A673 (cell line): ENCODE results near the gene SLC16A4. TPM values are rescaled to one million over a fixed set of nuclear protein-coding genes. Genes with fewer than 3 reads are reported as not detected.
"Not testable (repeated sequence)": the region's sequence is repeated elsewhere in the genome, so short reads cannot be mapped to it uniquely, and the experiment has no call there.

Experiments
- BruUV-seq: library from RNA; stranded (reverse); fragments of 400-500 nt; replicated peaks from 2 replicates; lab custom pipeline; 2021; lab: Mats Ljungman, UMichigan
- CTCF ChIA-PET: fragments of 300-600 bp; sonication (Branson Sonifier 250); formaldehyde crosslinking; loops from one replicate; lab custom pipeline; 2022; ENCODE audit warnings: antibody characterized with exemption; lab: Charles Lee
- POLR2A ChIA-PET: fragments of 300-600 bp; sonication (Branson Sonifier 250); formaldehyde crosslinking; loops from one replicate; lab custom pipeline; 2022; ENCODE audit warnings: antibody characterized with exemption; ENCODE audit not compliant: low non-redundant PET; lab: Charles Lee
- DNase-seq: peaks from one replicate; pipeline ENCODE4 v3.0.0-alpha.2; 2015; ENCODE audit warnings: low spot score
- H3K27ac ChIP-seq: fragments of 200-600 bp; sonication (generic); 2 replicates; pipeline ENCODE4 v1.5.1; 2016; ENCODE audit warnings: mixed run types, low read depth, mild to moderate bottlenecking, mixed read lengths, antibody characterized with exemption, low read length; ENCODE audit not compliant: poor library complexity, severe bottlenecking
- H3K27me3 ChIP-seq: fragments of 200-600 bp; sonication (generic); replicated peaks from 2 replicates; pipeline ENCODE4 v1.6.1; 2017; ENCODE audit warnings: mixed run types, low read depth, mild to moderate bottlenecking, mixed read lengths, antibody characterized with exemption, low read length; ENCODE audit not compliant: insufficient read depth, poor library complexity
- H3K36me3 ChIP-seq: fragments of 200-600 bp; sonication (generic); 2 replicates; pipeline ENCODE4 v1.6.1; 2016; ENCODE audit warnings: mixed run types, mild to moderate bottlenecking, mixed read lengths, antibody characterized with exemption, low read length; ENCODE audit not compliant: insufficient read depth, poor library complexity, severe bottlenecking
- H3K4me1 ChIP-seq: fragments of 200-600 bp; sonication (generic); 2 replicates; pipeline ENCODE4 v1.6.1; 2017; ENCODE audit warnings: mixed run types, mild to moderate bottlenecking, mixed read lengths, antibody characterized with exemption, low read length; ENCODE audit not compliant: insufficient read depth, poor library complexity, severe bottlenecking
- H3K4me3 ChIP-seq: fragments of 200-600 bp; sonication (generic); 2 replicates; pipeline ENCODE4 v1.5.1; 2016; ENCODE audit warnings: low read depth, mixed run types, mild to moderate bottlenecking, mixed read lengths, low read length; ENCODE audit not compliant: poor library complexity, severe bottlenecking
- H3K9me3 ChIP-seq: fragments of 200-600 bp; sonication (generic); 2 replicates; pipeline ENCODE4 v1.6.1; 2016; ENCODE audit warnings: mixed run types, low read depth, mild to moderate bottlenecking, mixed read lengths, antibody characterized with exemption, low read length; ENCODE audit not compliant: poor library complexity, severe bottlenecking
- CTCF ChIP-seq: fragments of 300-800, 200-600 bp; sonication (generic); conservative IDR thresholded peaks from 2 replicates; pipeline ENCODE4 v1.5.1; 2017; ENCODE audit warnings: low read depth, mild to moderate bottlenecking, antibody characterized with exemption, low read length, moderate library complexity, mixed read lengths
- EZH2 ChIP-seq: fragments of 200-600 bp; sonication (generic); IDR thresholded peaks from 2 replicates; pipeline ENCODE4 v1.6.1; 2017; ENCODE audit warnings: borderline replicate concordance, low read depth, mild to moderate bottlenecking, mixed read lengths, antibody characterized with exemption, low read length; ENCODE audit not compliant: poor library complexity, severe bottlenecking
- intact Hi-C: fragments of 100-400 bp; cut with micrococcal nuclease; formaldehyde crosslinking; loops from one replicate; pipeline ENCODE4 v1.10.0; 2022; ENCODE audit not compliant: unreplicated experiment
- total RNA-seq: library from RNA; stranded (reverse); gene quantifications from 2 replicates; pipeline ENCODE4 v1.2.3, GENCODE V29; 2021

The SLC16A4 gene
- total RNA-seq, 1 experiment from 2014 or later: 0.60 TPM

GRCh38 chr1:110404401-110404800 lies 13.6 kb upstream of the SLC16A4 start:
- no peak for DNase-seq
- H3K27ac ChIP-seq: no peak overlapping the region
- TF ChIP-seq CTCF (no peak), EZH2 (no peak)
- peaks cover 7% of the 10 kb centered on the region for H3K4me1 ChIP-seq
- no TSS peak for BruUV-seq
- no peaks in the 10 kb centered on the region for H3K27me3 ChIP-seq
- ChIA-PET POLR2A (no interaction called here), CTCF (interaction anchor here (1.0 kb wide), 1 partner anchor 197 kb away, joined by 5 read pairs; no protein-coding TSS in a partner anchor)
- intact Hi-C loops: no loop called here
- H3K36me3 ChIP-seq: peaks cover 47% of the 10 kb centered on the region
- no peaks in the 10 kb centered on the region for H3K9me3 ChIP-seq
- H3K4me3 ChIP-seq: no peak overlapping the region

DNA sequence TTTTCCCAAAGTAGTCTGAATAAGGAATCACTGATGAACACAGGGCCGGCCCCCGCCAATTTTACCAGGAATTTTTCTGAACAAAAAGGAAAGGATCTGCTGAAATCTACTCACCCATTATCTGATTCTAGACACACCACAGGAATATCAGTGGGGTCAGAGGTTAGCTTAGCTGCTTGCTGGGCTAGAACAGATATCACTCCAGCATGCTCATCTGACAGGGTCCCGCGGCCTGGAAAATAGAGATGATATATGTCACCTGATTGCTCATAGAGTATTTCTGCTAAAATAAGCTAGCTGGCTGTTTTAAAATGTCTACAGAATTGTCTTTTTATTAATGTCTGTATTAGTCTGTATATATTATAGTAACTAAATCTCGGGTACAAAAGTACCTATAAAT lies 13.0 kb upstream of the SLC16A4 start:
- Histone ChIP-seq H3K36me3 (peaks cover 47% of the 10 kb centered on the region), H3K9me3 (no peaks in the 10 kb centered on the region), H3K4me1 (peaks cover 7% of the 10 kb centered on the region), H3K27me3 (no peaks in the 10 kb centered on the region), H3K27ac (no peak overlapping the region), H3K4me3 (no peak overlapping the region)
- TF ChIP-seq EZH2: no peak
- TF ChIP-seq CTCF: no peak
- ChIA-PET POLR2A (no interaction called here), CTCF (interaction anchor here (1.0 kb wide), 1 partner anchor 196 kb away, joined by 5 read pairs; no protein-coding TSS in a partner anchor)
- no peak for DNase-seq
- intact Hi-C loops: no loop called here
- BruUV-seq: no TSS peak

DNA sequence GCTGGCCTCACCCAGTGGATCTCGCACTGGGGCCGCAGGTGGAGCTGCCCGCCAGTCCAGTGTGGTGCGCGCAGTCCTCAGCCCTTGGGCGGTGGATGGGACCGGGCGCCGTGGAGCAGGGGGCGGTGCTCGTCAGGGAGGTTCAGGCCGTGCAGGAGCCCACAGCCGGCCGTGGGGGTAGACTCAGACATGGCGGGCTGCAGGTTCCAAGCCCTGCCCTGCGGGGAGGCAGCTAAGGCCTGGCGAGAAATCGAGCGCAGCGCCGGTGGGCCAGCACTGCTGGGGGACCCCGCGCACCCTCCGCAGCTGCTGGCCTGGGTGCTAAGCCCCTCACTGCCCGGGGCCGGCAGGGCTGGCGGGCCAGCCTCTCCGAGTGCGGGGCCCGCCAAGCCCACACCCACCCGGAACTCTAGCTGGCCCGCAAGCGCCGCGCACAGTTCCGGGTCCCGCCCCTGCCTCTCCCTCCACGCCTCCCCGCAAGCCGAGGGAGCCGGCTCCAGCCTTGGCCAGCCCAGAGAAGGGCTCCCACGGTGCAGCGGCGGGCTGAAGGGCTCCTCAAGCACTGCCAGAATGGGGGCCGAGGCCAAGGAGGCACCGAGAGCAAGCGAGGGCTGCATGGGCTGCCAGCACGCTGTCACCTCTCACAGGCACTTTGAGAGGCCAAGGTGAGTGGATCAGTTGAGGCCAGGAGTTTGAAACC lies 5.6 kb upstream of the SLC16A4 start:
- intact Hi-C loops, H3K27ac ChIP-seq, BruUV-seq, H3K27me3 ChIP-seq, CTCF ChIA-PET, POLR2A ChIA-PET, H3K9me3 ChIP-seq, DNase-seq, H3K4me3 ChIP-seq, H3K4me1 ChIP-seq: not testable (repeated sequence)
- peaks cover 13% of the 10 kb centered on the region for H3K36me3 ChIP-seq

DNA sequence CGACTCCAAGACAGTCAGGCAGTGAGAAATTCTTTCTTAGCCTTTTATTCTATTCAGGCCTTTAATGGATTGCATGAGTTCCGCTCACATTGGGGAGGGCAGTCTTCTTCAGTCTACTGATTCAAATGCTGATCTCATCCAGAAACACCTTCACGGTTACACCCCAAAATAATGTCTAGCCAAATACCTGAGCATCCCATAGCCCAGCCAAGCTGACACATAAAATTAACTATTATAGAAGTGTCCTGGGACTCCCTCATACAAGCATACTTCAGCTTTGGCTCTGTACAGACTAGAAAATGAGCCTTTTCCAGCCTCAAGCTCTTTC lies 3.6 kb upstream of the SLC16A4 start:
- H3K9me3 ChIP-seq: no peaks in the 10 kb centered on the region
- POLR2A ChIA-PET: no interaction called here

More for the DNA sequence above, 3.6 kb upstream of the SLC16A4 start:
- no peaks in the 10 kb centered on the region for H3K27me3 ChIP-seq
- no peaks in the 10 kb centered on the region for H3K36me3 ChIP-seq
- H3K4me3 ChIP-seq: no peak overlapping the region
- TF ChIP-seq CTCF (no peak), EZH2 (no peak)
- CTCF ChIA-PET: no interaction called here
- H3K4me1 ChIP-seq: no peaks in the 10 kb centered on the region
- no peak overlapping the region for H3K27ac ChIP-seq
- intact Hi-C loops: no loop called here
- BruUV-seq: no TSS peak
- DNase-seq: no peak
